ENCODE measurements around the gene OR10A6. TPM values are rescaled to one million over a fixed set of nuclear protein-coding genes. Genes with fewer than 3 reads are reported as not detected.

The OR10A6 gene
- total and polyA plus RNA-seq, 10 of the 15 experiments (the other 5 are each of a cell fraction or from before 2014, with no cell fraction given): not detected

- TF ChIP-seq POLR2AphosphoS5 (IDR thresholded peaks at IDR 0.05; ENCODE audit: low read length): no peak
- TF ChIP-seq DPF2 (IDR thresholded peaks at IDR 0.05): no peak
- TF ChIP-seq FOS (IDR thresholded peaks at IDR 0.05; ENCODE audit: borderline replicate concordance, extremely low read depth, insufficient read length): no peak
- TF ChIP-seq JUNB (IDR thresholded peaks at IDR 0.05): peak; percentile 27; the same call in 1 of the 2 replicates
- TF ChIP-seq PKNOX1 (IDR thresholded peaks at IDR 0.05): peak; percentile 72
- TF ChIP-seq PBX3 (IDR thresholded peaks at IDR 0.05; ENCODE audit: insufficient replicate concordance, low read depth, low read length): peak; percentile 33
- TF ChIP-seq TAF1 (IDR thresholded peaks at IDR 0.05; ENCODE audit: borderline replicate concordance, low read depth, low read length): no peak
- peak; percentile 60 for TF ChIP-seq YY1 (IDR thresholded peaks at IDR 0.05; ENCODE audit: low read depth, low read length)
- under 1% methylated on average over 5 of the region's 5 CpGs for WGBS (ENCODE audit: insufficient coverage, insufficient replicate concordance, low lambda C conversion rate, missing lambda C conversion rate)
- ChIA-PET CTCF (interaction anchor here (0.5 to 8.4 kb wide), 5 partner anchors 12 to 310 kb away, joined by 3 to 271 read pairs (median 5); partner anchors contain the start of gene EIF3F), RAD21 (ENCODE audit: unreplicated experiment) (interaction anchor here (0.8 to 8.4 kb wide), 4 partner anchors 94 to 210 kb away, joined by 3 to 161 read pairs (median 4); partner anchors contain the start of gene EIF3F), POLR2A (interaction anchor here (5.6 kb wide), 1 partner anchor 97 kb away, joined by 29 read pairs; the partner anchor contains the start of gene EIF3F), SMC1A (ENCODE audit: uncharacterized antibody, unreplicated experiment) (interaction anchor here (0.6 to 8.4 kb wide), 6 partner anchors 84 to 662 kb away, joined by 3 to 190 read pairs (median 6); partner anchors contain the start of gene EIF3F)
- H4K20me1 ChIP-seq (ENCODE audit: control insufficient read depth, insufficient read depth): no peaks in the 10 kb centered on the region
- H3K36me3 ChIP-seq (ENCODE audit: control insufficient read depth in 2 of 2, insufficient read depth in 2 of 2, low read length in 1 of 2): no peaks in the 10 kb centered on the region
- in situ Hi-C loops (cut with MboI) (loop anchor here (5.0 kb wide), 1 partner anchor 97 kb away; the partner anchor contains the start of gene EIF3F), intact Hi-C loops (cut with micrococcal nuclease; ENCODE audit: unreplicated experiment) (loop anchor here (10.0 kb wide), 1 partner anchor 205 kb away; no protein-coding TSS in a partner anchor)
- peak overlapping the region; percentile 75 for H2AFZ ChIP-seq (ENCODE audit: control insufficient read depth, low read depth, low read length)
- BruUV-seq (replicated peaks): no TSS peak
- H3K4me2 ChIP-seq (ENCODE audit: control insufficient read depth, insufficient read depth): peak overlapping the region; percentile 44
- no peaks in the 10 kb centered on the region for H3K79me2 ChIP-seq (ENCODE audit: control insufficient read depth, insufficient read depth, low read length)
- no peak overlapping the region for H3K27ac ChIP-seq (ENCODE audit: control insufficient read depth, insufficient read depth)
- no peaks in the 10 kb centered on the region for H3K9me3 ChIP-seq (replicated peaks; ENCODE audit: control insufficient read depth, insufficient read depth, low read length)
- no peak for FAIRE-seq
- ATAC-seq: peak; percentile 54
- 0 out of 2 replicates have a peak overlapping the region, but pooled peaks have one; percentile 7 for H3K9ac ChIP-seq (ENCODE audit: control insufficient read depth, insufficient read depth, low read length)
- H3K27me3 ChIP-seq (replicated peaks in 1 of 2; ENCODE audit: control insufficient read depth in 2 of 2, insufficient read depth in 2 of 2, low read length in 1 of 2): no peaks in the 10 kb centered on the region; a peak in 1 of 4 replicates
- 0 out of 2 replicates have a peak overlapping the region, but pooled peaks have one; percentile 7 for H3K4me3 ChIP-seq
- no peak for DNase-seq (ENCODE audit: low read depth, low spot score)
- peaks cover 14% of the 10 kb centered on the region for H3K4me1 ChIP-seq (ENCODE audit: control insufficient read depth, insufficient read depth, low read length)
These were observed 41.1 kb downstream of the OR10A6 start for GRCh38 chr11:7889985-7890384.

All from GM12878 (cell line).